ENCODE data around the gene EYS. TPM values are rescaled to one million over a fixed set of nuclear protein-coding genes. Genes with fewer than 3 reads are reported as not detected.
"Not testable (repeated sequence)": the region's sequence is repeated elsewhere in the genome, so short reads cannot be mapped to it uniquely, and the experiment has no call there.

Gene EYS
- total RNA-seq, 1 donor from 2014 or later: 2.1 TPM

DNA sequence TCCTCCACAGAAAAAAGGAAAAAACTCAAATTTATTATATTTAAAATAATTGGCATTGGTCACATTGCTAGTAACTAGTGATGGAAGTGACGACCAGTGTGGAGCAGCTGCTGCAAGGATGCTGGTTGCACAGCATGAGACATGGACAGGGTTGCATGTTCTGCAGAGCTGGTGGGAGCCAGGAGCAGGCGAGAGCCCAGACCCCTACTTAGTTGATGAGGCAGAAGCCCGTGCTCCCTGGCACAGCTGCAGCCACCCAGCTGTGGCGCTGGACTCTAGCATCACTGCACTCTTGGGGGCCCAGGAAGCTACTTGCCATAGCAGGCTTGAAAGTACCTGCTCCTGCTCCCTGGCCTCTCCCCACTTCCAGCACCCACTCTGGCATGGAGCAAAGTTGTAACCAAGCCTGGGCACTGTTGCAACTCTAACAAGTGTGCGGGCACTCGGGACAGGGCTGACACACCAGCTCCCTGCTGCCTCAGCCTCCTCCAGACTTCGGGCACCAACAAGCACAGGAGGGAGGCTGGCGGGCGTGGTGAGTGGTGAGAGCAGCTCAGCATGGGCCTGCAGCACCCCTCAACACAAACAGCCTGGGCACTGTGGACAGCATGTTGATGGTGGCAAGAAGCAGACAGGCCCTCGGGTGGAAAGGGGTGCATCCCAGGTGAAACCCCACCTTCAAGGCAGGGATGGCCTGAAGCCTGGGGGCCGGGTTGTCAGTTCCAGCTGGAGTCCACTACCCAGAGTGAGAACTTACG, 69.6 kb downstream of the EYS start:
- H3K4me3 ChIP-seq (ENCODE audit: low read length in 3 of 3): no peak overlapping the region
- H3K36me3 ChIP-seq (ENCODE audit: control insufficient read depth in 3 of 3, insufficient read depth in 3 of 3, low read length in 3 of 3): no peaks in the 10 kb centered on the region
- H3K9me3 ChIP-seq (ENCODE audit: control insufficient read depth in 3 of 3, low read length in 3 of 3): no peaks in the 10 kb centered on the region
- no peaks in the 10 kb centered on the region for H3K4me1 ChIP-seq (ENCODE audit: control insufficient read depth in 3 of 3, insufficient read depth in 3 of 3, low read length in 3 of 3)
- no peak overlapping the region for H3K9ac ChIP-seq (ENCODE audit: low read depth in 1 of 3, low read length in 3 of 3)
- H3K27ac ChIP-seq (ENCODE audit: low read depth, low read length): no peak overlapping the region
- no peaks in the 10 kb centered on the region for H3K27me3 ChIP-seq (ENCODE audit: control insufficient read depth in 3 of 3, insufficient read depth in 3 of 3, low read length in 3 of 3)

- no peaks in the 10 kb centered on the region for H3K9me3 ChIP-seq (ENCODE audit: control insufficient read depth in 3 of 3, low read length in 3 of 3)
- H3K9ac ChIP-seq (ENCODE audit: low read depth in 1 of 3, low read length in 3 of 3): no peak overlapping the region
- H3K27ac ChIP-seq (ENCODE audit: low read depth, low read length): no peak overlapping the region
- H3K4me3 ChIP-seq (ENCODE audit: low read length in 3 of 3): no peak overlapping the region
- H3K4me1 ChIP-seq (ENCODE audit: control insufficient read depth in 3 of 3, insufficient read depth in 3 of 3, low read length in 3 of 3): no peaks in the 10 kb centered on the region
- H3K27me3 ChIP-seq (ENCODE audit: control insufficient read depth in 3 of 3, insufficient read depth in 3 of 3, low read length in 3 of 3): no peaks in the 10 kb centered on the region
- H3K36me3 ChIP-seq (ENCODE audit: control insufficient read depth in 3 of 3, insufficient read depth in 3 of 3, low read length in 3 of 3): no peaks in the 10 kb centered on the region
Measured at GRCh38 chr6:65633501-65633900, 73.5 kb downstream of the EYS start.

GRCh38 chr6:65631711-65632110, 75.3 kb downstream of the EYS start:
- Histone ChIP-seq H3K36me3 (ENCODE audit: control insufficient read depth in 3 of 3, insufficient read depth in 3 of 3, low read length in 3 of 3) (no peaks in the 10 kb centered on the region), H3K27ac (ENCODE audit: low read depth, low read length) (no peak overlapping the region), H3K9me3 (ENCODE audit: control insufficient read depth in 3 of 3, low read length in 3 of 3) (no peaks in the 10 kb centered on the region), H3K4me3 (ENCODE audit: low read length in 3 of 3) (no peak overlapping the region), H3K9ac (ENCODE audit: low read depth in 1 of 3, low read length in 3 of 3) (no peak overlapping the region), H3K4me1 (ENCODE audit: control insufficient read depth in 3 of 3, insufficient read depth in 3 of 3, low read length in 3 of 3) (no peaks in the 10 kb centered on the region), H3K27me3 (ENCODE audit: control insufficient read depth in 3 of 3, insufficient read depth in 3 of 3, low read length in 3 of 3) (no peaks in the 10 kb centered on the region)

DNA sequence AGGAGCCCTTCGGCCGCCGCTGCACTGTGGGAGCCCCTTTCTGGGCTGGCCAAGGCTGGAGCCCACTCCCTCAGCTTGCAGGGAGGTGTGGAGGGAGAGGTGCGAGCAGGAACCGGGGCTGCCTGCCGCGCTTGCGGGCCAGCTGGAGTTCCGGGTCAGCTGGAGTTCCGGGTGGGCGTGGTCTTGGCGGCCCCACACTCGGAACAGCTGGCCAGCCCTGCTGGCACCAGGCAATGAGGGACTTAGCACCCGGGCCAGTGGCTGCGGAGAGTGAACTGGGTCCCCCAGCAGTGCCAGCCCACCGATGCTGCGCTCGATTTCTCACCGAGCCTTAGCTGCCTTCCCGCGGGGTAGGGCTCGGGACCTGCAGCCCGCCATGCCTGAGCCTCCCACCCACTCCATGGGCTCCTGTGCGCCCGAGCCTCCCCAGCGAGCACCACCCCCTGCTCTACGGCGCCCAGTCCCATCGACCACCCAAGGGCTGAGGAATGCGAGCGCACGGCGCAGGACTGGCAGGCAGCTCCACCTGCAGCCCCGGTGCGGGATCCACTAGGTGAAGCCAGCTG, 79.5 kb downstream of the EYS start:
- H3K4me3 ChIP-seq (ENCODE audit: low read length in 3 of 3); H3K27ac ChIP-seq (ENCODE audit: low read depth, low read length); H3K4me1 ChIP-seq (ENCODE audit: control insufficient read depth in 3 of 3, insufficient read depth in 3 of 3, low read length in 3 of 3); H3K36me3 ChIP-seq (ENCODE audit: control insufficient read depth in 3 of 3, insufficient read depth in 3 of 3, low read length in 3 of 3); H3K9me3 ChIP-seq (ENCODE audit: control insufficient read depth in 3 of 3, low read length in 3 of 3); H3K27me3 ChIP-seq (ENCODE audit: control insufficient read depth in 3 of 3, insufficient read depth in 3 of 3, low read length in 3 of 3); H3K9ac ChIP-seq (ENCODE audit: low read depth in 1 of 3, low read length in 3 of 3): not testable (repeated sequence)

- no peaks in the 10 kb centered on the region for H3K4me1 ChIP-seq (ENCODE audit: control insufficient read depth in 3 of 3, insufficient read depth in 3 of 3, low read length in 3 of 3)
- no peaks in the 10 kb centered on the region for H3K9me3 ChIP-seq (ENCODE audit: control insufficient read depth in 3 of 3, low read length in 3 of 3)
- H3K27me3 ChIP-seq (ENCODE audit: control insufficient read depth in 3 of 3, insufficient read depth in 3 of 3, low read length in 3 of 3): no peaks in the 10 kb centered on the region
- no peak overlapping the region for H3K4me3 ChIP-seq (ENCODE audit: low read length in 3 of 3)
- H3K9ac ChIP-seq (ENCODE audit: low read depth in 1 of 3, low read length in 3 of 3): no peak overlapping the region
- no peaks in the 10 kb centered on the region for H3K36me3 ChIP-seq (ENCODE audit: control insufficient read depth in 3 of 3, insufficient read depth in 3 of 3, low read length in 3 of 3)
- no peak overlapping the region for H3K27ac ChIP-seq (ENCODE audit: low read depth, low read length)
Measured at GRCh38 chr6:65627015-65627414, 80.0 kb downstream of the EYS start.

DNA sequence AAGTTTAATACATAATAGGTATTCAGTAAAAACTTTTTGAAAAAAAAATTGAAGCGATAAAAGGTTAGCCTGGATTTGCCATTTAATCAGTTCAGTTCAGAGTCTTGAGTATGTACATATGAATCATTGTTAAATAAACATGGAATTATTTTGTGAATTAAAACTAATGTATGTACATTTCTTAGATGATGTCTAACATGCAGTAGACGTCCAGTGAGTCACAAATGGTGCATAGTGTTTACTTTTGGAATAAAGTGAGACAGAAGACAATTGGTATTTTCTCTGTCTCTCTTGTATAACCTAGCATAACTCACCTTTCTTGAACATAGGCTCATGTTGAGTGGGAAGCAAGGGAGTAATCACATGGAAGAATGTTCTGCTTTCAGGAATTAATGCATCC, 83.5 kb downstream of the EYS start:
- Histone ChIP-seq H3K27me3 (ENCODE audit: control insufficient read depth in 3 of 3, insufficient read depth in 3 of 3, low read length in 3 of 3) (no peaks in the 10 kb centered on the region), H3K9ac (ENCODE audit: low read depth in 1 of 3, low read length in 3 of 3) (no peak overlapping the region), H3K9me3 (ENCODE audit: control insufficient read depth in 3 of 3, low read length in 3 of 3) (no peaks in the 10 kb centered on the region), H3K4me1 (ENCODE audit: control insufficient read depth in 3 of 3, insufficient read depth in 3 of 3, low read length in 3 of 3) (no peaks in the 10 kb centered on the region), H3K36me3 (ENCODE audit: control insufficient read depth in 3 of 3, insufficient read depth in 3 of 3, low read length in 3 of 3) (no peaks in the 10 kb centered on the region), H3K4me3 (ENCODE audit: low read length in 3 of 3) (no peak overlapping the region), H3K27ac (ENCODE audit: low read depth, low read length) (no peak overlapping the region)

DNA sequence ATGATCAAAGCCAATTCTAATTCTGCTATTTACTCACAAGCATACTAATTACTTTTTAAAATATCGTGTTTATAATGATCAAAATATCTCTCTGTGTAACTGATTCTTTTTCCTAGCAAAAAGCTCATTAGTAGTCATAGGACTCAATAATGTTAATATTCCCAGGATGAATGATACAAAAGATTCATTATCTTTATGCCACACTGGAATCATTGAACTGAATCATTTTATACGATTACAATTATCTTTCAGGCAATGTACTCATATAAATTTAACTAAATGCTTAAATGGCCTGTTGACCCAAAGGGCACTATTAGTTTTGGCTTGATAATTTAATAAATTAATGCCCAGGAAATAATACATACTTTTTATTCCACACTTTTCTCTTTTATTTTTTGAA, 96.3 kb downstream of the EYS start:
- no peak overlapping the region for H3K27ac ChIP-seq (ENCODE audit: low read depth, low read length)
- no peak overlapping the region for H3K4me3 ChIP-seq (ENCODE audit: low read length in 3 of 3)
- no peaks in the 10 kb centered on the region for H3K4me1 ChIP-seq (ENCODE audit: control insufficient read depth in 3 of 3, insufficient read depth in 3 of 3, low read length in 3 of 3)
- H3K9me3 ChIP-seq (ENCODE audit: control insufficient read depth in 3 of 3, low read length in 3 of 3): no peaks in the 10 kb centered on the region
- H3K36me3 ChIP-seq (ENCODE audit: control insufficient read depth in 3 of 3, insufficient read depth in 3 of 3, low read length in 3 of 3): no peaks in the 10 kb centered on the region
- H3K9ac ChIP-seq (ENCODE audit: low read depth in 1 of 3, low read length in 3 of 3): no peak overlapping the region
- no peaks in the 10 kb centered on the region for H3K27me3 ChIP-seq (ENCODE audit: control insufficient read depth in 3 of 3, insufficient read depth in 3 of 3, low read length in 3 of 3)

DNA sequence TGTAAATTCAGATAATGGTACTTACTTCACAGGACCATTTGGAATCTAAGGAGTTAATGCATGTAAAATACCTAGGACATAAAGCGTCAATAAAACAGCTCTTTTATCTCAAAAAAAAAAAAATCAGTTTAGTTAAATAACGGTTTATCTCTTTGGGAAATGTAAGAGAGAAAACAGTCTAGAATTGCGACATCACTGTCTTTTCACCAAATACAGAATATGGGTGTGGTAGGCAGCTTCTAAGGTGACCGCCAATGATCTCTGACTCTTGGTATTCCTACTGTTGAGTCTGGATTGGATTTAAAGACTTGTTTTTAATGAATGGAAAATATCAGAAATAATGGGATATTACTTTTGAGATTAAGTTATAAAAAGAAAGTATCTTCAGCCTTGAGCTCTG, 111.5 kb downstream of the EYS start:
- Histone ChIP-seq H3K27ac (ENCODE audit: low read depth, low read length) (no peak overlapping the region), H3K4me1 (ENCODE audit: control insufficient read depth in 3 of 3, insufficient read depth in 3 of 3, low read length in 3 of 3) (no peaks in the 10 kb centered on the region), H3K27me3 (ENCODE audit: control insufficient read depth in 3 of 3, insufficient read depth in 3 of 3, low read length in 3 of 3) (no peaks in the 10 kb centered on the region), H3K9me3 (ENCODE audit: control insufficient read depth in 3 of 3, low read length in 3 of 3) (no peaks in the 10 kb centered on the region), H3K36me3 (ENCODE audit: control insufficient read depth in 3 of 3, insufficient read depth in 3 of 3, low read length in 3 of 3) (no peaks in the 10 kb centered on the region), H3K4me3 (ENCODE audit: low read length in 3 of 3) (no peak overlapping the region), H3K9ac (ENCODE audit: low read depth in 1 of 3, low read length in 3 of 3) (no peak overlapping the region)

DNA sequence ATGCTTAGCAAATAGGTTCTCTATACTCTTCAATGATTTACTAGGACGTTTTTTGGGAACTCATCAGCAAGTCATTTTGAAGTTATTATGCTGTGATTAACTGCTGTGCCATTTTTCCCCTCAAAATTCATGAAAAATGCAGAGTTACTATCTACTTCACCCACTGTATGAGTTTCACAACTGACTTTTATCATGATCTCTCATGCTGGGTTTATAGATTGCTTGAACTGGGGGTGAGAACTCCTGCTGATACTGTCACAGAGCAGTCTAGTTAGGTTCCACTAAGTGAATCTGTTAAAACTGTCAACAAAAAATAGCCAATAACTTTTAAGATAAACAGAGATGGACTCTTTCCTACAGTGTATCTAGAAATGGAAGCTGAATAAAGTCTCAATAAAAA, 136.7 kb downstream of the EYS start:
- no peak overlapping the region for H3K27ac ChIP-seq (ENCODE audit: low read depth, low read length)
- no peaks in the 10 kb centered on the region for H3K36me3 ChIP-seq (ENCODE audit: control insufficient read depth in 3 of 3, insufficient read depth in 3 of 3, low read length in 3 of 3)
- H3K4me1 ChIP-seq (ENCODE audit: control insufficient read depth in 3 of 3, insufficient read depth in 3 of 3, low read length in 3 of 3): no peaks in the 10 kb centered on the region
- peaks cover 0 to 2% (median 0%) of the 10 kb centered on the region in 3 donors for H3K9me3 ChIP-seq (ENCODE audit: control insufficient read depth in 3 of 3, low read length in 3 of 3)
- no peak overlapping the region for H3K4me3 ChIP-seq (ENCODE audit: low read length in 3 of 3)
- no peaks in the 10 kb centered on the region for H3K27me3 ChIP-seq (ENCODE audit: control insufficient read depth in 3 of 3, insufficient read depth in 3 of 3, low read length in 3 of 3)
- no peak overlapping the region for H3K9ac ChIP-seq (ENCODE audit: low read depth in 1 of 3, low read length in 3 of 3)

GRCh38 chr6:65569505-65569904, 137.5 kb downstream of the EYS start:
- Histone ChIP-seq H3K4me3 (ENCODE audit: low read length in 3 of 3) (no peak overlapping the region), H3K9ac (ENCODE audit: low read depth in 1 of 3, low read length in 3 of 3) (no peak overlapping the region), H3K27me3 (ENCODE audit: control insufficient read depth in 3 of 3, insufficient read depth in 3 of 3, low read length in 3 of 3) (no peaks in the 10 kb centered on the region), H3K9me3 (ENCODE audit: control insufficient read depth in 3 of 3, low read length in 3 of 3) (peaks cover 0 to 2% (median 0%) of the 10 kb centered on the region in 3 donors), H3K36me3 (ENCODE audit: control insufficient read depth in 3 of 3, insufficient read depth in 3 of 3, low read length in 3 of 3) (no peaks in the 10 kb centered on the region), H3K4me1 (ENCODE audit: control insufficient read depth in 3 of 3, insufficient read depth in 3 of 3, low read length in 3 of 3) (no peaks in the 10 kb centered on the region), H3K27ac (ENCODE audit: low read depth, low read length) (no peak overlapping the region)

Data from skeletal muscle tissue (tissue), 4 donors.